OCI-LY1 (cell line): ENCODE measurements around the gene LRRC4.

Source experiments
- EZH2 ChIP-seq: fragments of 200-600 bp; sonication (generic), shearing (Covaris generic); IDR thresholded peaks from 2 replicates; pipeline ENCODE4 v1.8.0; 2017; ENCODE audit warnings: borderline replicate concordance, mixed run types, mild to moderate bottlenecking, antibody characterized with exemption, low read length, moderate library complexity, mixed read lengths
- TF ChIP-seq, protein P1 (sequence below): fragments of 200-600 bp; sonication (generic), shearing (Covaris generic); IDR thresholded peaks from 2 replicates; pipeline ENCODE4 v1.5.1; 2017; ENCODE audit warnings: mild to moderate bottlenecking, antibody characterized with exemption, low read length, moderate library complexity, mixed read lengths

- TF ChIP-seq, protein P1, sequence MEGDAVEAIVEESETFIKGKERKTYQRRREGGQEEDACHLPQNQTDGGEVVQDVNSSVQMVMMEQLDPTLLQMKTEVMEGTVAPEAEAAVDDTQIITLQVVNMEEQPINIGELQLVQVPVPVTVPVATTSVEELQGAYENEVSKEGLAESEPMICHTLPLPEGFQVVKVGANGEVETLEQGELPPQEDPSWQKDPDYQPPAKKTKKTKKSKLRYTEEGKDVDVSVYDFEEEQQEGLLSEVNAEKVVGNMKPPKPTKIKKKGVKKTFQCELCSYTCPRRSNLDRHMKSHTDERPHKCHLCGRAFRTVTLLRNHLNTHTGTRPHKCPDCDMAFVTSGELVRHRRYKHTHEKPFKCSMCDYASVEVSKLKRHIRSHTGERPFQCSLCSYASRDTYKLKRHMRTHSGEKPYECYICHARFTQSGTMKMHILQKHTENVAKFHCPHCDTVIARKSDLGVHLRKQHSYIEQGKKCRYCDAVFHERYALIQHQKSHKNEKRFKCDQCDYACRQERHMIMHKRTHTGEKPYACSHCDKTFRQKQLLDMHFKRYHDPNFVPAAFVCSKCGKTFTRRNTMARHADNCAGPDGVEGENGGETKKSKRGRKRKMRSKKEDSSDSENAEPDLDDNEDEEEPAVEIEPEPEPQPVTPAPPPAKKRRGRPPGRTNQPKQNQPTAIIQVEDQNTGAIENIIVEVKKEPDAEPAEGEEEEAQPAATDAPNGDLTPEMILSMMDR, result no peak
- no peak for TF ChIP-seq EZH2
These were observed 33.9 kb downstream of the LRRC4 start for GRCh38 chr7:127997226-127997922.
